IMR-90 (cell line): ENCODE results near the gene CPXM2. TPM values are rescaled to one million over a fixed set of nuclear protein-coding genes. Genes with fewer than 3 reads are reported as not detected.

Source experiments
- ATAC-seq: fragments of 200-7000 bp; cut with Tn5 transposase; 2 replicates; pipeline ENCODE4 v1.9.1; 2020; ENCODE audit warnings: low read depth, mild to moderate bottlenecking, moderate library complexity
- BruUV-seq: library from RNA; stranded (reverse); fragments of 400-500 nt; replicated peaks from 2 replicates; lab custom pipeline; 2021; lab: Mats Ljungman, UMichigan
- CTCF ChIA-PET: fragments of 300-600 bp; formaldehyde crosslinking; extraction: SDS; loops from one replicate; lab custom pipeline; 2021; ENCODE audit warnings: antibody characterized with exemption; lab: Yijun Ruan, JAX
- POLR2A ChIA-PET: fragments of 300-600 bp; sonication (Branson Sonifier 250); formaldehyde crosslinking; loops from one replicate; lab custom pipeline; 2022; ENCODE audit warnings: antibody characterized with exemption; ENCODE audit not compliant: unreplicated experiment; lab: Charles Lee
- DNase-seq: peaks from one replicate; pipeline ENCODE4 v3.0.0; 2013
- H2AFZ ChIP-seq: replicated peaks from 2 replicates; pipeline ENCODE3; 2013; ENCODE audit warnings: low read length, mild to moderate bottlenecking; ENCODE audit not compliant: poor library complexity
- H2AK5ac ChIP-seq: 2 replicates; pipeline ENCODE4 v1.6.1; 2013; ENCODE audit warnings: low read depth, low read length, inconsistent platforms
- H2AK9ac ChIP-seq: replicated peaks from 2 replicates; pipeline ENCODE3; 2013; ENCODE audit warnings: mild to moderate bottlenecking, low read depth, low read length, moderate library complexity; ENCODE audit not compliant: poor library complexity
- H2BK120ac ChIP-seq: 2 replicates; pipeline ENCODE4 v1.6.1; 2013; ENCODE audit warnings: low read depth, low read length, inconsistent platforms
- H2BK15ac ChIP-seq: 3 replicates; pipeline ENCODE4 v1.6.1; 2013; ENCODE audit warnings: low read depth, low read length, inconsistent platforms
- H2BK20ac ChIP-seq: 2 replicates; pipeline ENCODE4 v1.6.1; 2013; ENCODE audit warnings: low read depth, mild to moderate bottlenecking, inconsistent platforms, low read length, moderate library complexity
- H2BK5ac ChIP-seq: 2 replicates; pipeline ENCODE4 v1.6.1; 2013; ENCODE audit warnings: mild to moderate bottlenecking, low read depth, low read length, inconsistent platforms; ENCODE audit not compliant: poor library complexity, severe bottlenecking
- H3K14ac ChIP-seq: replicated peaks from 2 replicates; pipeline ENCODE4 v1.6.1; 2013; ENCODE audit warnings: low read depth, low read length, inconsistent platforms
- H3K18ac ChIP-seq: 2 replicates; pipeline ENCODE4 v1.6.1; 2013; ENCODE audit warnings: low read depth, low read length, control low read depth
- H3K23ac ChIP-seq: 2 replicates; pipeline ENCODE4 v1.6.1; 2013; ENCODE audit warnings: low read depth, low read length, inconsistent platforms
- H3K27ac ChIP-seq: 2 replicates; pipeline ENCODE4 v1.5.1; 2013; ENCODE audit warnings: mild to moderate bottlenecking, control low read depth, low read length; ENCODE audit not compliant: insufficient read depth
- H3K27me3 ChIP-seq: 2 replicates; pipeline ENCODE4 v1.6.1; 2013; ENCODE audit warnings: low read length; ENCODE audit not compliant: control insufficient read depth, insufficient read depth
- H3K36me3 ChIP-seq: 2 replicates; pipeline ENCODE4 v1.6.1; 2013; ENCODE audit warnings: low read length, mixed read lengths; ENCODE audit not compliant: control insufficient read depth, insufficient read depth
- H3K4ac ChIP-seq: 2 replicates; pipeline ENCODE4 v1.6.1; 2013; ENCODE audit warnings: low read depth, low read length, inconsistent platforms
- H3K4me1 ChIP-seq: 2 replicates; pipeline ENCODE4 v1.6.1; 2013; ENCODE audit warnings: low read length, mixed read lengths; ENCODE audit not compliant: control insufficient read depth, insufficient read depth
- H3K4me2 ChIP-seq: 2 replicates; pipeline ENCODE4 v1.6.1; 2013; ENCODE audit warnings: low read depth, mild to moderate bottlenecking, control low read depth, low read length, moderate library complexity
- H3K4me3 ChIP-seq: 2 replicates; pipeline ENCODE4 v1.5.1; 2013; ENCODE audit warnings: low read depth, mild to moderate bottlenecking, control low read depth, low read length, moderate library complexity; ENCODE audit not compliant: insufficient read depth
- H3K56ac ChIP-seq: 2 replicates; pipeline ENCODE4 v1.6.1; 2013; ENCODE audit warnings: low read length, inconsistent platforms; ENCODE audit not compliant: insufficient read depth; ENCODE audit errors: extremely low read depth
- H3K79me1 ChIP-seq, 2 experiments: 2 replicates each; pipeline ENCODE4 v1.6.1; 2013; ENCODE audit warnings: low read length in 2 of 2, inconsistent platforms in 1 of 2, low read depth in 1 of 2
- H3K9ac ChIP-seq: 2 replicates; pipeline ENCODE4 v1.6.1; 2013; ENCODE audit warnings: low read depth, low read length, control low read depth
- H3K9me1 ChIP-seq: 2 replicates; pipeline ENCODE4 v1.6.1; 2013; ENCODE audit warnings: low read length, inconsistent platforms; ENCODE audit not compliant: insufficient read depth
- H3K9me3 ChIP-seq: 2 replicates; pipeline ENCODE4 v1.6.1; 2013; ENCODE audit warnings: low read length; ENCODE audit not compliant: control insufficient read depth, insufficient read depth
- H4K20me1 ChIP-seq: 2 replicates; pipeline ENCODE4 v1.6.1; 2013; ENCODE audit warnings: low read length, inconsistent platforms; ENCODE audit not compliant: insufficient read depth
- H4K5ac ChIP-seq: 2 replicates; pipeline ENCODE4 v1.6.1; 2013; ENCODE audit warnings: mild to moderate bottlenecking, low read depth, low read length, control low read depth
- H4K8ac ChIP-seq, 2 experiments: 2 replicates each; pipeline ENCODE4 v1.6.1; 2013; ENCODE audit warnings: low read depth in 2 of 2, low read length in 2 of 2, control low read depth in 1 of 2, inconsistent platforms in 1 of 2
- H4K91ac ChIP-seq: 2 replicates; pipeline ENCODE4 v1.6.1; 2013; ENCODE audit warnings: low read depth, low read length, inconsistent platforms; ENCODE audit not compliant: insufficient read depth
- BHLHE40 ChIP-seq: fragments of 150-350 bp; IDR thresholded peaks from 2 replicates; pipeline ENCODE4 v1.6.1; 2016; ENCODE audit warnings: mild to moderate bottlenecking, low read depth, low read length
- CEBPB ChIP-seq: IDR thresholded peaks from 2 replicates; pipeline ENCODE4 v1.6.1; 2012; ENCODE audit warnings: low read depth, low read length, improper control_type of control experiment
- CHD1 ChIP-seq: IDR thresholded peaks from 2 replicates; pipeline ENCODE4 v1.6.1; 2012; ENCODE audit warnings: low read depth, low read length, improper control_type of control experiment
- FOS ChIP-seq: fragments of 150-350 bp; IDR thresholded peaks from 2 replicates; pipeline ENCODE4 v1.6.1; 2016; ENCODE audit warnings: low read depth, low read length
- MAFK ChIP-seq: IDR thresholded peaks from 2 replicates; pipeline ENCODE4 v1.6.1; 2012; ENCODE audit warnings: low read depth, low read length, improper control_type of control experiment
- MAZ ChIP-seq: IDR thresholded peaks from 2 replicates; pipeline ENCODE4 v1.6.1; 2012; ENCODE audit warnings: low read depth, mild to moderate bottlenecking, low read length, improper control_type of control experiment, moderate library complexity, borderline replicate concordance
- MXI1 ChIP-seq: IDR thresholded peaks from 2 replicates; pipeline ENCODE4 v1.6.1; 2012; ENCODE audit warnings: low read depth, mild to moderate bottlenecking, low read length, moderate library complexity, borderline replicate concordance
- NFE2L2 ChIP-seq: fragments of 150-350 bp; IDR thresholded peaks from 2 replicates; pipeline ENCODE4 v1.6.1; 2016; ENCODE audit warnings: low read depth, mild to moderate bottlenecking, low read length
- POLR2A ChIP-seq: IDR thresholded peaks from 2 replicates; pipeline ENCODE4 v1.6.1; 2012; ENCODE audit warnings: mild to moderate bottlenecking, low read depth, low read length
- RAD21 ChIP-seq: IDR thresholded peaks from 2 replicates; pipeline ENCODE4 v1.6.1; 2012; ENCODE audit warnings: low read length, improper control_type of control experiment
- RCOR1 ChIP-seq: IDR thresholded peaks from 2 replicates; pipeline ENCODE4 v1.6.1; 2012; ENCODE audit warnings: mild to moderate bottlenecking, low read length, improper control_type of control experiment; ENCODE audit not compliant: insufficient replicate concordance
- RFX5 ChIP-seq: IDR thresholded peaks from 2 replicates; pipeline ENCODE4 v1.8.0; 2012; ENCODE audit warnings: low read depth, mild to moderate bottlenecking, low read length, moderate library complexity
- SMC3 ChIP-seq: fragments of 150-350 bp; IDR thresholded peaks from 2 replicates; pipeline ENCODE4 v1.6.1; 2016; ENCODE audit warnings: low read depth, mild to moderate bottlenecking, antibody characterized with exemption, low read length, moderate library complexity
- WGBS, 2 experiments: methylation state at CpG; one replicate each; pipeline versions ENCODE4 v1.1.5 to v1.1.7; 2013; ENCODE audit warnings: missing lambda C conversion rate in 2 of 2; ENCODE audit not compliant: insufficient read length in 1 of 2; ENCODE audit errors: extremely low coverage in 2 of 2; 5-methylcytosine and 5-hydroxymethylcytosine counted together
- dilution Hi-C: fragments of 300-500 bp; cut with HindIII; formaldehyde crosslinking; loops from one replicate; pipeline ENCODE4 v1.14.3; 2018; ENCODE audit warnings: low sequenced_read_pairs; ENCODE audit not compliant: unreplicated experiment
- in situ Hi-C: fragments of 300-500 bp; cut with MboI; formaldehyde crosslinking; loops from 3 replicates; pipeline ENCODE4 v1.14.3; 2019; ENCODE audit warnings: low sequenced_read_pairs, inconsistent platforms, mixed read lengths
- intact Hi-C: fragments of 100-400 bp; cut with micrococcal nuclease; formaldehyde crosslinking; loops from 2 replicates; pipeline ENCODE4 v1.10.0; 2022
- polyA plus RNA-seq, 3 experiments: library from polyadenylated mRNA; depleted of rRNA; stranded (reverse); fragments of >200 nt; gene quantifications; 2 replicates each; pipeline ENCODE4 v1.2.3, GENCODE V29; 2012; ENCODE audit warnings: low replicate concordance in 1 of 3
- total RNA-seq: library from RNA; depleted of rRNA; stranded (reverse); fragments of >200 nt; gene quantifications from 2 replicates; pipeline ENCODE4 v1.2.3, GENCODE V29; 2012
- TF ChIP-seq, protein P1 (sequence below): fragments of 150-350 bp; IDR thresholded peaks from 2 replicates; pipeline ENCODE4 v1.6.1; 2016; ENCODE audit warnings: low read depth, mild to moderate bottlenecking, low read length, moderate library complexity, borderline replicate concordance
- TF ChIP-seq, protein P2 (sequence below): conservative IDR thresholded peaks from 2 replicates; pipeline ENCODE4 v1.5.1; 2012; ENCODE audit warnings: mild to moderate bottlenecking, low read depth, low read length, improper control_type of control experiment
- TF ChIP-seq, protein P3 (sequence below): fragments of 150-350 bp; IDR thresholded peaks from 2 replicates; pipeline ENCODE4 v1.6.1; 2017; ENCODE audit warnings: mild to moderate bottlenecking, antibody characterized with exemption, low read length, low read depth

Gene CPXM2
- total and polyA plus RNA-seq, 2 of the 4 experiments (the other 2 are of a cell fraction) = not detected

GRCh38 chr10:123800289-123800688, 91.3 kb downstream of the CPXM2 start:
- no peaks in the 10 kb centered on the region for H3K79me1 ChIP-seq
- dilution Hi-C loops (no loop called here), intact Hi-C loops (no loop called here), in situ Hi-C loops (no loop called here)
- DNase-seq (no peak), ATAC-seq (no peak)
- no peak overlapping the region for H2AK5ac ChIP-seq
- no peak overlapping the region for H3K9ac ChIP-seq
- H3K4me3 ChIP-seq = no peak overlapping the region
- no peak overlapping the region for H3K56ac ChIP-seq
- H3K4me2 ChIP-seq = no peak overlapping the region
- no peak overlapping the region for H3K18ac ChIP-seq
- H2AK9ac ChIP-seq = no peak overlapping the region
- H4K5ac ChIP-seq = no peak overlapping the region
- no TSS peak for BruUV-seq
- H3K14ac ChIP-seq = no peak overlapping the region
- H2BK120ac ChIP-seq = no peak overlapping the region
- no peak overlapping the region for H2AFZ ChIP-seq
- no peak overlapping the region for H4K8ac ChIP-seq
- TF ChIP-seq RCOR1 (no peak), MXI1 (no peak), SMC3 (no peak), CHD1 (no peak), MAZ (no peak), MAFK (no peak), CEBPB (no peak), POLR2A (no peak), RFX5 (no peak), FOS (no peak), RAD21 (no peak), NFE2L2 (no peak), BHLHE40 (no peak)
- TF ChIP-seq, protein P1, sequence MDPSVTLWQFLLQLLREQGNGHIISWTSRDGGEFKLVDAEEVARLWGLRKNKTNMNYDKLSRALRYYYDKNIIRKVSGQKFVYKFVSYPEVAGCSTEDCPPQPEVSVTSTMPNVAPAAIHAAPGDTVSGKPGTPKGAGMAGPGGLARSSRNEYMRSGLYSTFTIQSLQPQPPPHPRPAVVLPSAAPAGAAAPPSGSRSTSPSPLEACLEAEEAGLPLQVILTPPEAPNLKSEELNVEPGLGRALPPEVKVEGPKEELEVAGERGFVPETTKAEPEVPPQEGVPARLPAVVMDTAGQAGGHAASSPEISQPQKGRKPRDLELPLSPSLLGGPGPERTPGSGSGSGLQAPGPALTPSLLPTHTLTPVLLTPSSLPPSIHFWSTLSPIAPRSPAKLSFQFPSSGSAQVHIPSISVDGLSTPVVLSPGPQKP = no peak
- TF ChIP-seq, protein P2, sequence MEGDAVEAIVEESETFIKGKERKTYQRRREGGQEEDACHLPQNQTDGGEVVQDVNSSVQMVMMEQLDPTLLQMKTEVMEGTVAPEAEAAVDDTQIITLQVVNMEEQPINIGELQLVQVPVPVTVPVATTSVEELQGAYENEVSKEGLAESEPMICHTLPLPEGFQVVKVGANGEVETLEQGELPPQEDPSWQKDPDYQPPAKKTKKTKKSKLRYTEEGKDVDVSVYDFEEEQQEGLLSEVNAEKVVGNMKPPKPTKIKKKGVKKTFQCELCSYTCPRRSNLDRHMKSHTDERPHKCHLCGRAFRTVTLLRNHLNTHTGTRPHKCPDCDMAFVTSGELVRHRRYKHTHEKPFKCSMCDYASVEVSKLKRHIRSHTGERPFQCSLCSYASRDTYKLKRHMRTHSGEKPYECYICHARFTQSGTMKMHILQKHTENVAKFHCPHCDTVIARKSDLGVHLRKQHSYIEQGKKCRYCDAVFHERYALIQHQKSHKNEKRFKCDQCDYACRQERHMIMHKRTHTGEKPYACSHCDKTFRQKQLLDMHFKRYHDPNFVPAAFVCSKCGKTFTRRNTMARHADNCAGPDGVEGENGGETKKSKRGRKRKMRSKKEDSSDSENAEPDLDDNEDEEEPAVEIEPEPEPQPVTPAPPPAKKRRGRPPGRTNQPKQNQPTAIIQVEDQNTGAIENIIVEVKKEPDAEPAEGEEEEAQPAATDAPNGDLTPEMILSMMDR = no peak
- TF ChIP-seq, protein P3, sequence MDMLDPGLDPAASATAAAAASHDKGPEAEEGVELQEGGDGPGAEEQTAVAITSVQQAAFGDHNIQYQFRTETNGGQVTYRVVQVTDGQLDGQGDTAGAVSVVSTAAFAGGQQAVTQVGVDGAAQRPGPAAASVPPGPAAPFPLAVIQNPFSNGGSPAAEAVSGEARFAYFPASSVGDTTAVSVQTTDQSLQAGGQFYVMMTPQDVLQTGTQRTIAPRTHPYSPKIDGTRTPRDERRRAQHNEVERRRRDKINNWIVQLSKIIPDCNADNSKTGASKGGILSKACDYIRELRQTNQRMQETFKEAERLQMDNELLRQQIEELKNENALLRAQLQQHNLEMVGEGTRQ = no peak
- WGBS, 2 experiments = 0% methylated on average over 2 of the region's 9 CpGs; no CpG with 5 or more reads in 1 of the 2 experiments
- no peaks in the 10 kb centered on the region for H3K36me3 ChIP-seq
- ChIA-PET POLR2A (no interaction called here), CTCF (no interaction called here)
- H3K23ac ChIP-seq = no peak overlapping the region
- no peaks in the 10 kb centered on the region for H3K27me3 ChIP-seq
- H3K9me3 ChIP-seq = peaks cover 14% of the 10 kb centered on the region
- no peak overlapping the region for H4K91ac ChIP-seq
- H3K4ac ChIP-seq = no peak overlapping the region
- no peaks in the 10 kb centered on the region for H3K4me1 ChIP-seq
- H2BK15ac ChIP-seq = no peak overlapping the region
- H2BK20ac ChIP-seq = no peak overlapping the region
- no peaks in the 10 kb centered on the region for H4K20me1 ChIP-seq
- no peak overlapping the region for H3K27ac ChIP-seq
- H3K9me1 ChIP-seq = no peaks in the 10 kb centered on the region
- no peak overlapping the region for H2BK5ac ChIP-seq
